Measurements from ENCODE around the gene CCDC33.

CCDC33 gene

DNA sequence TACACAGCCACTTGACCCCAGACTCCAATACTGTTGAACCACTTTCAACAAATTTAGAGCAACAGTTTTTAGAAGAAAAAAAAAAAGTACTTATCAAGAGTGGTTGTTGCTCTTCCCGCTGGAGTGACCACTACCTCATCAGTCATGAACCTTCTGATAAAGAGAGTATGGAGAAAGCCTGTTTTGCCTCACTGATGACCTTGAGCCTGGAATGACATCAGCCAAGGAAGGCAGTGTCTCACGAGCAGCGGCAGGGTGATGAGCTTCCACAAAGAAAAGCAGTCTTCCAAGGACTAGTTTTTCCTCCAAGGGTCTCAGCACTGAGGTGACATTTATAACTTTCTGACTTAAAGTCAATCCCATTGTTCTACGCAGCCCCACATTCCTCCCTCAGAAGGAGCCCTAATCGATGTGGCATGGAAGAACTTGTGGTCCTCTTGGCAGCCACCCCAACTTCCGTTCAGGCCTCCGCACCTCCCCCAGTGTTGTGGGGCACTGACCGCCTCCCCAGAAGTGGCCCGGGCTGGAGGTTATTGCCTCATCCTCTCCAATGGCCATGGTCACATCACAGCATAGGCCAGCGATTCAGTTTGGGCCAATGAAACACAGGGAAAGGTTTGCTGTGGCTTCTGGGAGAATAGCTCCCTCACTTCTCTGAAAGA, 133.1 kb downstream of the CCDC33 start:
- no peak for DNase-seq

DNA sequence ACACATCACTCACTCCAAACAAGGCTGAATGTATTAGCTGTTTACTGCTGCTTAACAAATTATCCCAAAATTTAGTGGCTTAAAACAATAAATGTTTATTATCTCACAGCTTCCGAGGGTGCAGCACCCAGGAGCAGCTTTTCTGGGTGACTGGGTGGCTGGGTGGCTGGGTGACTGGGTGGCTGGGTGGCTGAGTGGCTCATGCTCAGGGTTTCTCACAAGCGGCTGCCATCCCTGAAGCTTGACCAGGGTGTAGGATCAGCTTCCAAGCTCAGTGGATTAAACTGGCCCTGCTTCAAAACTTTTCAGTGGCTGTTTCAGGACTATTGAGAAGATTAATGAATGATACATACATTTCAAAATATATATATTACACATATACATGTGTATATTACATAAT, 133.6 kb downstream of the CCDC33 start:
- DNase-seq = no peak

DNA sequence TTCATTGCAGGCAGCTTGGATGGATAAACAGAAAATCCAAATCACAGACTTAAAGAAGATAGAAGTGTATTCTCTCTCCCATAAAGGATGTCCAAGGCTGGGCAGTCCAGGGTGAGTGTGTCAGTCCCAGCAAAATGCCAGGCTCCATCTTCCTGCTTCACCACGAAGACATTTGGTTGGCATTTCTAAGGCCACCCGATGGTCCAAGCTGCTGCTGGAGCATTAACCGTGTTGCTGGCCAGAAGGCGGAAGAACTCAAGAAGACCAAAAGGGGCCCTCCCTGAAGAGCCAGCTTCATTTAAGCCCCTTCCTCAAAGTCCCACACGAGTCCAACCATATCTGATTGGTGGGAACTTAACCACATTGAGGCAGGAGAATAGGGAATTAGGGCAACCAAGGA, 134.3 kb downstream of the CCDC33 start:
- no peak for DNase-seq

DNA sequence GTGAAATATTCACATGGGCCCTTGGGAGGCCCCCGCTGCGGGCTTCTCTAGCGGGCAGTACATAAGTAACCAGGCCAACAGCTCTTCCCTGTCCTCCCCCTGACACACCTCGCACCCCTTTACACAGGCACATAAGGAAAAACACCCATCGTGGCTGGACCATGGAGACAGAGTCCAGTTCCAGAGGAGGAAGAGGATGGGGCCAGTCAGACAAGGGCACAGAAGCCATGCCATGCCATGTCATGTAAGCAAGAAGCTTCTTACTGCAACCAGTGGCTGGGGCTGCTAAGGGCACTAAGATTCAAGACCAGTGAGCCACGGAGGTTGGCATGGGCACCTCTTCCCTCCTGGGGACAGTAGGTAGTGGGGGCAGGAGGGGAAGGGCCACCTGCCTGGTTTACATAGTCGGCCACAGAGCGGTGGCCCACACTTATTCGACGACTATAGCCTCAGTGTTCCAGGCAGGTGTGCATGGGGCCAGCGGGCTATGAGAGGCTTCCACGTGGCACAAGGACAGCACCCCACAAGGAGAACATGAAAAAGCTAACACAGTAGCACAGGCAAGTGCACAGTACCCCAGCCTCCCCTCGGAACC, 137.0 kb downstream of the CCDC33 start:
- no peak for DNase-seq

DNA sequence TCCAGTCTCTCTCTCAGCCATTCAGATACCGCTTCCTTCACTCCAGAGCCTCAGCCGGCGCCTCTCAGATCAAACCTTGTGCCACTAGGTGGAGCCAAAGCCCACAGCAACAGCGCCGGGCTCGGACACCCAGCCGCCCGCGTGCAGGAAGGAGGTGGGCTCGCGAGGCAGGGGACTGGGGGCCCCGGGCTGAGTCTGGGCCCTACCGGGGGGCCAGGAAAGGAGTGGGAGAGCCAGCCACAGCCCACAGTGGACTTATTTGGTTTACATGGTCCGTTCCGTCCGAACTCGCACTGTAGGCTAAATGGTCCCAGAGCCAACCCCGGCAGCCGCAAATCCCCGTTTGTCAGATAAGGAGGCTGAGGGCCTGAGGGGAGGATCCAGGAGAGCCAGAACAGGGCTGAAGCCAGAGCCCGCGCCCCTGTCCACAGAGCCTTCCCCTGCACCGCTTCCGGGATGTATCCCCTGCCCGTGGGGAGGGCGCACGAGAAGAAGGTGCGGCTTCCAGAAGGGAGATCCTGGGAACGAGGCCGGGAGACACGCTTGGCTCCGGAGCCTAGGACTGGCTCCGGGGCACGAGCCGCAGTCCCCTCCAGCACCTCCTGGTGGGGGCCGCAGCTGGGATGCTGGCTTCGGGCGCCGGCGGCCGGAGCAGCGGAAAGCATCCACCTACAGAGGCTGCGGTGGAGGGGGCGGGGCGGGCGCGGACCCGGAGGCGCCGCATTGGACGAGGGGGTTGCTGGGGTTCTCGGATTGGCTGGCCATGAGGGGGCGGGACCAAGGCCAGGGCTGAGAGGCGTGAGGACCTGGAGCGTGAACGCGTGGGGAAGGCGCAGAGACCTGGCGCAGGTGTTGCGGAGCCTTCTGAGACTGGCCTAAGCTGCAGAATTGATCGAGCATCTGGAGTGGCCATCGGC, 137.9 kb downstream of the CCDC33 start:
- peak; percentile 62 to 89 for DNase-seq

DNA sequence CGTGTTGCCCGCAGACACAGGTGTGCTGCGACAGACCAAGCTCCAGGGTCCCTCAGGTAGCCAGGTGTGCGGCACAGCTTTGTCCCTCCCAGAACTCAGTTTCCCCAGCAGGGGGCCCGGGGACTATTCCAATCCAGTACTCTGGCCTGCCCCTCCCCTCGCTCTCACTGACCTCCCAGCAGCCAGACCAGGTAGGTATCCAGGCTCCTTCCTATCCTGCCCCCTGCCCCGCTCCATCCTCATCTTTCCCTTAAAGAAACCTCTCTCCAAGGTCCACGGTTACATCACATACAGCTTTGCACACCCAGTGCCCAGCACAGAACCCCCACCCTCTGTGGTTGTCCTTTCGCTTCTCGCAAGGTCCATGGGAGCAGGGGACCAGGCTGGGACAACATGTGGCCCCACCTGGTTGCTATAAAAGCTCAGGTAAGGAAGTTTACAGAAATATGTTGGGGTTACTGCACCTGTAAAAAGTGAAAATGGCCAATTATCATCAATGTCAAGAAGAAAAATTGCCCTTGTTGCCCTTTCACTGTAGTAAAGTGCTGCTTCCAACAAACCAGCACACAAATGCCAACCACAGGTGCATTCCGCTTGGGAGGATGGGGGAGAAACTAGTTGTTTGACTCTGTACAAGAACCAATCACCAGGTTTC, 138.6 kb downstream of the CCDC33 start:
- DNase-seq = no peak

DNA sequence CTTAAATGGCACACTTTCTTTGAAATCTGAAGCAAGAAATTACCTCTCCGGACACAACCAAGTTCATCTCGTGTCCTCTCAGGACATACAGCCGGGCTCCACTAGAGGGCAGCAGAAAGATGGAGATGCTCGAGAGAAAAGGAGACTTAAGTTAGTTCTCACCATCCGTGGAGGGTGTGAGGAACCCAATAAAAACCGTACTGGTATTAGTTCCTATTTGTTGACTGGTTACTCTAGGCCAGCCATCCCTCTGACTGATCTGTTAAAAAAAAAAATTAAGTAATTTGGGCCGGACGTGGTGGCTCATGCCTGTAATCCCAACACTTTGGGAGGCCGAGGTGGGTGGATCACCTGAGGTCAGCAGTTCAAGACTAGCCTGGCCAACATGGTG, 139.2 kb downstream of the CCDC33 start:
- DNase-seq = peak; percentile 67 to 79

DNA sequence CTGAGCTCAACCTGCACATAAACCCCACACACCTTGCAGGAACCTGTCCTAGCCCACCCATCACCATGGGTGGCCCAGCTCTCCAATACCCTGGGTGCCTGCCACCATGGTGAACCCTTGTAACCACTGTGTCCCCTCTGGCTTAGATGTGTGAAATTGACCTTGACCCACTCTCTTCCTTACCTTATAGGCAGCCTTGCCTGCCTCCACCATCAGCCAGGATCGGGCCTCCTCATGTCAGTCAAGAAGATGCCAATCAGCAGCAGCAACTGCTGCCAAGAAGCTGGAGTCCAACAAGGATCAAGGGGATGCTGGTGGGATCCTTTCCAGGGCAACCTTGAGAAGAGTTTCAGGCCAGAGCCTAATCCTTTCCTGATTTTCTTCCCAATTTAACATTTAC, 140.1 kb downstream of the CCDC33 start:
- no peak for DNase-seq

DNA sequence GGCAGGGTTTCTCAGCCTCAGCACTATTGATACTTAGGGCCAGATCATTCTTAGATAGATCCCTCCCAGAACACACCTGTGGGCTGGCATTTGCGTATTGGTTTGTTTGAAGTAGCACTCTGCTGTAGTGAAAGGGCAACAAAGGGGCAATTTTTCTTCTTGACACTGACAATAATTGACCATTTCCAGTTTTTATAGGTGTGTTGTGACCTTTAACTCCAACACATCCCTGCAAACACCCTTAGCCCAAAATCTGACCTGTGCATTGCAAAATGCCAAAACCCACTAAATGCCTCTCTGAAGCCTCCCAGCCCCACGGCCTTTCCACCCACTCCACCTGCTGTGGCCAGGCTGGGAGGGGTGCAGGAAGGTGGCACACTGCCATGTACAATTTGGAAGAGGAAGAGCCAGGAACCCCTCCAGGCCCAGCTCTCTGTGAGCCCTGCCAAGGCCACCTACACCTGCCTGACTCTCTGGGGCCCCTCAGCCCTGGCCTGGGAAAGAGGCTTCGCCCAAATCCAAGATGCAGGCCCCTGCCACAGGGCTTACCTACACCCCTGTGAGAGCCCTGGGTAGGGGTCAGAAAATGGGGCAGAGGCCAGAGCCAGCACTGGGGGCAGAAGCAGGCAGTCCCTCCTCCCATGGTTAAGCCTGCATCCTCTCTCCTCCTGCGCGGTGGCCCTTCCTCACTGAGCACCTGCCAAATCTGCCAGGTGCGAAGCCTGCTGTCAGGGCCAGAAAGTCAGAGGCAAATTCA, 140.9 kb downstream of the CCDC33 start:
- no peak for DNase-seq

DNA sequence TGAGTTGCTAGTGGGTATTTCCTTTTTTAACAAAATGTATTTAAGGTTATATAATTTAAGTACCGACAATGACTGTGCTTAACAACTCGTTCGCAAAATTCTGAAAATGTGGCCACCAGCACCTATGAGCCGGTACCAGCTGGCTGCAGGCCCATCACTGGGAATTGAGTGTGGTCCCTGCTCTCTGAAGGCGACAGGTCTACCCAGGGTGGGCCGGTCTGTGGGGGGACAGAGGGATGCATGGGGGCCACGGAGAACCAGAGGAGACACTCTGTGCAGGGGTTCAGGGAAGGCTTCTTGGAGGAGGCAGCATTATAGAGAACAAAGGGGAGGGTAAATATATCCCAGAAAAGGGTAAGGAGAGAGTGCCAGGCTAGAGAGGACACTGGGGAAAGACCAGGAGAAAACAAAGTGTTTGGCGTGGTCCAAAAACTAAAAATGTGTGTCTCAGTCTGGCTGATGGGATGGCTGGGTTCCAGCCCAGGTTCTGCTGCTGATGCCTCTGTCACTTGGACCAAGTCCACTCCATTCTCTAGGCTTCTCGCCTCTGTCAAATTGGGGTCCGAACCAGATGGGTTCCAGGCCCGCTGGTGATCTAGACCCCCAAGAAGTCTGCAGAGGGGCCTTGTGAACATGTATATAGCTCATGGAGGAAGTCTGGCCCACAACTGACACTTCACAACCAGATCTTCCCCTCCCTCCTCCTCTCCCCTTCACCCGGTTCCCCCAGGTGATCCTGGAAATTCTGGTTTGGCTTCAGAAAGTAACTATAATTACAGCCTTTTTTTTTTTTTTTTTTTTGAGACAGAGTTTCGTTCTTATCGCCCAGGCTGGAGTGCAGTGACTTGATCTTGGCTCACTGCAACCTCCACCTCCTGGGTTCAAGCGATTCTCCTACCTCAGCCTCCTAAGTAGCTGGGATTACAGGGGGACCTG, 142.0 kb downstream of the CCDC33 start:
- DNase-seq = no peak

DNA sequence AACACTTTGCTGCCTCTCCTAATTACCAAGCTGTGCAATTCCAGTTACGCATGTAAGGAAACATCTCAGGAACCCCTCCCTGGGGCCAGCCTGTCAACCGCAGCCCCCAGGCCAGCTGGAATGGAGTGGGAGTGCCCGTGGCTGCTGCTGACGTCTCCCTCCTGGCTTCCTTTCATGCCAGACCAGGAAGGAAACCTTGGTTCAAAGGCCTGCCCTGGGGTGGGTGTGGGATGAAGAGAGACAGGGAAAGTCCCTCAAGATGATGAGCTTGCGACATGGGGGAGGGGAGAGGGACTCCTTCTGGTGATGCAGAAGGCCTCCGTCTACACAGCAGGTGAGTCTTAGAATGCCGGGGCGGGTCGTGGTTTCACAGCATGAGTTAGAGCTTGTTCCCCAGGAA, 142.7 kb downstream of the CCDC33 start:
- DNase-seq = no peak

DNA sequence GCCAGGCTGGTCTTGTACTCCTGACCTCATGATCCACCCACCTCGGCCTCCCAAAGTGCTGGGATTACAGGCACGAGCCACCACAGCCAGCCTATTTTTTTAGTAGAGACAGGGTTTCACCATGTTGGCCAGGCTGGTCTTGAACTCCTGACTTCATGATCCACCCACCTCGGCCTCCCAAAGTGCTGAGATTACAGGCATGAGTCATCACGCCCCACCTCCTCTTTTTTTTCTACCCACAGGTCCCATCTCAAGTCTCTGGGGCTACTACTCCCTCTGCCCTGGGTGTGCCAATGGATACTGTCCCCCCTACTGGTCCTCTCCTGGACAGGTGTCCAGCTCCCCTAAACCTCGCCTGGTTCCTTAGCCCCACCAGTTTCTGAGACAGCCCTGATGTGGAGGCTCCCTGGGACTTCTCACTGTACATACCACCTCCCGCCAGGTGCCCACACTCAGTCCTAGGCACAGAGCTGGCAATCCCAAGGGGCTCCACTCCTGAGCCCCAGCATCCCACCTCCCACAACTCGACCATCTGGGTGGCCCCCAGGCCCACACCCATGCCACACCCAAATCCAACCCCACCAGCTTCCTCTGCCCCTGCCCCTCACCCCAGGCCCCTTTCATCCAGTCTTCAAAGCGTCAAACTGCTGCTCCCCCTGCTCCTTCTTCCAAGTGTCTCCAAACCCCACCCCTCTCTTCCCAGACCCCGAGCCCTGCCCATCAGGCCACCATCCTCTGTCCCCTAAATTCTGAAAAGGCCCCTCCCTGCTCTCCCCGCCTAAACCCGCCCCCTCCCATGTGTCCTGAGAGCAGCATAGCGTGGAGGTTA, 144.4 kb downstream of the CCDC33 start:
- no peak for DNase-seq

DNA sequence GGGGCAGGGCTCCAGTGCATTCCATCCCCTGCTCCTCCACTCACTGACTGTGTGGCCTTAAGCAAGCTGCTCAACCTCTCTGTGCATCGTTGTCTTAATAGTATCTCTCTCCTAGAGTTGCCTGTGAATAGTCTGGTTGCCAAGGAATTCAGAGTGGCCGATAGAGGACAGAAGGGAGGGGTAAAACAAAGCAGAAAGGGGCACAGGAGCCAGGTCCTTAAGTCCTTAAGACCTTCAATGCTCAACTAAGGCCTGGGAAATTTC, 145.0 kb downstream of the CCDC33 start:
- DNase-seq = no peak

DNA sequence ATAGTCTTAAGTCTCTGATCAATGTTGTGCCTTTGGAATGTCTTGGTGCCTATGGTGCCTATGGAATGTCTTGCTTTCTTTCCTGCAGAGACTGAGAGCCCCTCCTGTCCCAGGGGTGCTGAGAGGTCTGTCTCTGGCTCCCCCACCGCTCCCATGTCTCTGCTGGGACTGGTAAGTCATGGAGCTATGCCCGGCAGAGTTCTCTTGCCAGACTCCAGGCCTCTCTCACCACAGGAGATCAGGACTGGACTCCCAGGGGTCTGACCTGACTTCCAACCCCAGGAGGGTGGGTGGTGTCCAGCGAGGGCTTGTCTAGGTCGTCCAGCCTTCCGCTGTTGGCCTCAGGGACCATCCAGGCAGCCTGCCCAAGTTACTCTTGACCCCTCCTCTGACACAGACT, 145.4 kb downstream of the CCDC33 start:
- DNase-seq = no peak

DNA sequence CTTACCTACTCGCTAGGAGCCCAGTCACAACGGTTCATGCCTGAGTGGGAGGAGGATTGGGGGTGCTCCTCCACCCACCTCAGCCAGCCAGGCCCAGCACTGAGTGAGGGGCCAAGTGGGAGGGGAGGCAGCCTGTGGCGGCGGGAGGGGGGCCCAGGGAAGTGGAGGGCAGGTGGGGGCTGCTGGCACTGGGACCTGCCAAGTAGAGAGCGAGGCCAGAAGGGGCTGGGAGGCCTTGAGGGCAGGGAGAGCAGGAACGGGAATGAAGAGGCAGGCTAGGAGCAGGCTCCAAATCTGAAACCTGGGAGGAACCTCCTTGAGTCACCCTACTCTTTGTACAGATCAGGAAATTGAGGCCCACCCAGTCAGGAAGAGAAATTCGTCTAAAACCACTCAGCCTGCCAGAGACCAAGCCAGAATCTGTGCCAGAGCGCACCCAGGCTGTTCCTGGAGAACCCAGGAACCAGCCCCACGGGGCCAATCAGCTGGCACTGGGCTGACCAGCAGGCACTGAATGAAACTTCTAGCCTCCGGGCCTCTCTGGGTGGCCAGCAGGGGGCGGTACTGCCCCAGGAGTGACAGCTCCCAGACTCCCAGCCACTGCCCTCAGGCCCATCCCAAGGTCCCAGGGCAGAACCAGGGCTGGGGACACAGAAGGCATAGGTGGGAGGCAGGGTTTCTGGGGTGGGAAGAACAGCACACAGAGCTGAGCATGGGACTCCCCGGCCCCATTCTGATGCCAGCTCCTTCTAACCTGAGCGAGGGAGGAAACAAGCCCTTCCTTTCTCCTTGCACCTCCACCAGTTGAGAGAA, 146.1 kb downstream of the CCDC33 start:
- peak; percentile 17 to 72 for DNase-seq

DNA sequence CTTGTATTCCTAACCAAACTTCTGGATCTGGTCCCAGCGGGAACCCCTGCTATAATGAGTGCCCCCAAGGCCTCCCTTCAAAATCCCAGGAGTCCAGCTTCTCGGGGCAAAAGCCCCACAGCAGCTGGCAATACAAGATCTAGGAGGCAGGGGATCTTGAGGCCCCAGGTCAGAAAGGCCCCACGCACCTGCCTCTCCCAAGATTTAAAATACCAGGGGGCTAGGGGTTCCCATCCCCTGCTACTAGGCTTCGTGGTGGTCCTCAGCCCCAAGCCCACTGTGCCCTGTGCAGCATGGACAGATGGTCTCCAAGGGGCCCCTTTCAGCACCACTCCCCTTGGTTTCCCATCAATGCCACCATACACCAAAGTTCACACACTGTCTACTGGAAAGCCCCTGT, 147.2 kb downstream of the CCDC33 start:
- no peak for DNase-seq

DNA sequence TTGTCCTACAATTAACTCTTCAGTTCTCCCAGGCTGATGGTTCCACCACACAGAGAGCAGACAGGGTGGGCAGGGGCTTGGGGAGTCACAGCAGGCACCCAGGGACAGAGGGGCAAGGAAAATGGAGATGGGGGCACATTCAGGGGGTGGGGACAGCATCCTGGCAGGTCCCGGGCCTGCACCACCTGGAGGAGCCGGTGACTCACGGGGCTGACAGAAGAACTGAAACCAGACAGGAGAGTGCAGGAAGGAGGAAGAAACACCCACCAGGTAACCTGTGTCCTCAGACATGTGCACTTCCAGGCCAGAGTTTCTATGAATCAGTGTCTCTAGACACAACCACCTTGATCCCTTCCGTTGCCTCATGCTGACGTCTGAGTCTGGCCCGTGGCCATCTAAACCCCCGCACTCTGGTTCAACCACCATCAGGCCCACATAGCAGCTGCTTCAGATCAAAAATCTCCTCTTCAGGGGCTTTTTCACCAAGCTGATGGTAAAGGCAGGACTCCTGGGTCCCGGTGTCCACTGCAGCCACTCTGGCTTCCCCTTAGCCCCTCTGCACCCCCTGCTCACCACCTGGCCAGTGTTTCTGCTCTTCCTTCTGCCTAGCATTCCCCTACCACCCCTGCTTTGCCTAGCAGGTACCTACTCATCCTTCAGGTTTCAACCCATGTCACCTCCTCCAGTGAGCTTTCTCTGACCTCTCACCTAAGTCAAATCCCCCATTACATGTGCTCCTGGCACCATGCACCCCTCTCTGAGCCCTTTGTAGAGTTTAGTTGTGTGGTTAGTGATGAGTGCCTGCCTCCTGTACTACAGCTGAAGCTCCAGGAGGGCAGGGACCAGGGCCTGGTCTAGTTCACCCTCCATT, 147.8 kb downstream of the CCDC33 start:
- no peak for DNase-seq

DNA sequence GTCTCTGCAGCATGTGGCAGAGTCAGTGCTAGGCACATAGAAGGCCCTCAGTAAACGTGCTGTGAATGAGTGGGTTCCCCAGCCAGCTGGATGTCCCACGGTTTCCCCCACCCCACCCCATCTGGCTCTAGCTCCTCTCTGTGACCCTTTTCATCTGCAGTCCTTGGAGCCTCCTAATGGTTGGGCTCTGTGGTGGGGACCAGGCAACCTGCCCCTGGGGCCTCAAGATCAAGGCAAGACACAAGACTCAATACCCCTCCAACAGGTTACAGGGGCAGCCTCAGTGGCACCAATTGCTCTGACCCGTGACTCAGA, 148.4 kb downstream of the CCDC33 start:
- DNase-seq = no peak

Measured in NCI-H446 (cell line).